ENCODE results near the gene CCDC106.

The CCDC106 gene

GRCh38 chr19:55602104-55603001 is 45.7 kb upstream of the CCDC106 start:
- DNase-seq (ENCODE audit: low read depth): no peak
- H3K4me3 ChIP-seq (ENCODE audit: control insufficient read depth, low read depth, low read length): no peak overlapping the region
- no peak for TF ChIP-seq CTCF (conservative IDR thresholded peaks at IDR 0.05; ENCODE audit: control insufficient read depth, insufficient read depth, low read depth, low read length)

GRCh38 chr19:55603115-55603514 is 44.9 kb upstream of the CCDC106 start:
- no peak for DNase-seq (ENCODE audit: low read depth)
- no peak overlapping the region for H3K4me3 ChIP-seq (ENCODE audit: control insufficient read depth, low read depth, low read length)
- TF ChIP-seq CTCF (conservative IDR thresholded peaks at IDR 0.05; ENCODE audit: control insufficient read depth, insufficient read depth, low read depth, low read length): no peak

- no peak for DNase-seq (ENCODE audit: low read depth)
- no peak overlapping the region for H3K4me3 ChIP-seq (ENCODE audit: control insufficient read depth, low read depth, low read length)
- TF ChIP-seq CTCF (conservative IDR thresholded peaks at IDR 0.05; ENCODE audit: control insufficient read depth, insufficient read depth, low read depth, low read length): no peak
Measured at GRCh38 chr19:55603581-55604292, 44.3 kb upstream of the CCDC106 start.

- peak overlapping the region; percentile 21 for H3K4me3 ChIP-seq (ENCODE audit: control insufficient read depth, low read depth, low read length)
- peak; percentile 96 for DNase-seq (ENCODE audit: low read depth)
- TF ChIP-seq CTCF (conservative IDR thresholded peaks at IDR 0.05; ENCODE audit: control insufficient read depth, insufficient read depth, low read depth, low read length): no peak
Measured at GRCh38 chr19:55605207-55605636, 42.8 kb upstream of the CCDC106 start.

GRCh38 chr19:55605637-55606470 is 42.2 kb upstream of the CCDC106 start, which contains the start of gene ZNF865:
ZNF865 (plus strand) TSS chr19:55605647; CDS start chr19:55613619, 7,972 bp downstream.
- H3K4me3 ChIP-seq (ENCODE audit: control insufficient read depth, low read depth, low read length): peak within 1 kb of the TSS; percentile 89
- peak; percentile 88 for TF ChIP-seq CTCF (conservative IDR thresholded peaks at IDR 0.05; ENCODE audit: control insufficient read depth, insufficient read depth, low read depth, low read length)
- DNase-seq (ENCODE audit: low read depth): peak; percentile 84

- H3K4me3 ChIP-seq (ENCODE audit: control insufficient read depth, low read depth, low read length): peak overlapping the region; percentile 89
- TF ChIP-seq CTCF (conservative IDR thresholded peaks at IDR 0.05; ENCODE audit: control insufficient read depth, insufficient read depth, low read depth, low read length): no peak
- DNase-seq (ENCODE audit: low read depth): no peak
Measured at GRCh38 chr19:55606471-55606787, 41.6 kb upstream of the CCDC106 start.
